Activated CD4-positive, alpha-beta T cell treated with anti-CD3 and anti-CD28 coated beads, Interleukin-2, amount 50 U/mL, for 4 hours (primary cell): ENCODE results near the gene APOBEC2.
A peak's percentile ranks its signal among the peaks of the same experiment; 100 is the strongest.

Experiments
- DNase-seq, 2 experiments: peaks; one replicate each; pipeline ENCODE4 v3.0.0-alpha.2; 2020

Gene APOBEC2

GRCh38 chr6:41062056-41062455 lies 9.1 kb downstream of the APOBEC2 start:
- no peak for DNase-seq

GRCh38 chr6:41063884-41064285 lies 10.9 kb downstream of the APOBEC2 start:
- DNase-seq = no peak

- no peak for DNase-seq
Measured at GRCh38 chr6:41064841-41065240, 11.8 kb downstream of the APOBEC2 start.

- no peak for DNase-seq
Measured at GRCh38 chr6:41065550-41066026, 12.6 kb downstream of the APOBEC2 start.

GRCh38 chr6:41066867-41067304 lies 13.9 kb downstream of the APOBEC2 start:
- DNase-seq = peak; percentile 52 to 61

GRCh38 chr6:41071501-41071922 lies 18.5 kb downstream of the APOBEC2 start:
- no peak for DNase-seq

GRCh38 chr6:41071923-41072835 lies 19.2 kb downstream of the APOBEC2 start, which contains the start of gene OARD1:
TSS of gene OARD1 (minus strand) at chr6:41072356. CDS start at chr6:41071634, 722 bp downstream.
- peak; percentile 99 for DNase-seq

- DNase-seq = peak in 1 of 2 experiments; percentile 100
Measured at GRCh38 chr6:41072836-41073202, 19.8 kb downstream of the APOBEC2 start, which contains the start of gene NFYA. TSS of gene NFYA (plus strand) at chr6:41072974. CDS start at chr6:41079090, 6,116 bp downstream.

- DNase-seq = peak; percentile 71 to 76
Measured at GRCh38 chr6:41073203-41073967, 20.4 kb downstream of the APOBEC2 start.

GRCh38 chr6:41073968-41074691 lies 21.1 kb downstream of the APOBEC2 start:
- no peak for DNase-seq

GRCh38 chr6:41074692-41075436 lies 21.9 kb downstream of the APOBEC2 start:
- no peak for DNase-seq

GRCh38 chr6:41075651-41076626 lies 22.9 kb downstream of the APOBEC2 start:
- DNase-seq = no peak

GRCh38 chr6:41077536-41077935 lies 24.5 kb downstream of the APOBEC2 start:
- DNase-seq = no peak

GRCh38 chr6:41078101-41078500 lies 25.1 kb downstream of the APOBEC2 start:
- no peak for DNase-seq

GRCh38 chr6:41079080-41079479 lies 26.1 kb downstream of the APOBEC2 start:
- no peak for DNase-seq

GRCh38 chr6:41080621-41081020 lies 27.6 kb downstream of the APOBEC2 start:
- no peak for DNase-seq

- DNase-seq = no peak
Measured at GRCh38 chr6:41083072-41083471, 30.1 kb downstream of the APOBEC2 start.

- no peak for DNase-seq
Measured at GRCh38 chr6:41085182-41085581, 32.2 kb downstream of the APOBEC2 start.

GRCh38 chr6:41088451-41088850 lies 35.4 kb downstream of the APOBEC2 start:
- no peak for DNase-seq
